ENCODE measurements around the gene GALM.
"Not testable (repeated sequence)": the region's sequence is repeated elsewhere in the genome, so short reads cannot be mapped to it uniquely, and the experiment has no call there.

Gene GALM

GRCh38 chr2:38742797-38743559 lies 77.1 kb downstream of the GALM start:
- DNase-seq: no peak

- DNase-seq: no peak
Observed at GRCh38 chr2:38743672-38744398, 77.9 kb downstream of the GALM start.

GRCh38 chr2:38744399-38744780 lies 78.5 kb downstream of the GALM start:
- DNase-seq: no peak

GRCh38 chr2:38745267-38745666 lies 79.4 kb downstream of the GALM start:
- DNase-seq: no peak

GRCh38 chr2:38747007-38747424 lies 81.1 kb downstream of the GALM start:
- no peak for DNase-seq

GRCh38 chr2:38747819-38748218 lies 81.9 kb downstream of the GALM start:
- no peak for DNase-seq

- DNase-seq: no peak
Observed at GRCh38 chr2:38748391-38748790, 82.5 kb downstream of the GALM start.

GRCh38 chr2:38748943-38749804 lies 83.3 kb downstream of the GALM start:
- no peak for DNase-seq

GRCh38 chr2:38750011-38750890 lies 84.3 kb downstream of the GALM start:
- DNase-seq: no peak

GRCh38 chr2:38750891-38751595 lies 85.1 kb downstream of the GALM start, which contains the start of gene SRSF7:
TSS of gene SRSF7 (minus strand) at chr2:38751361. CDS start at chr2:38751256, 105 bp downstream.
- DNase-seq: peak; percentile 93 to 98

GRCh38 chr2:38751596-38752410 lies 85.9 kb downstream of the GALM start:
- no peak for DNase-seq

- no peak for DNase-seq
Observed at GRCh38 chr2:38754049-38754448, 88.1 kb downstream of the GALM start.

GRCh38 chr2:38754506-38754905 lies 88.6 kb downstream of the GALM start:
- no peak for DNase-seq

- not testable (repeated sequence) for DNase-seq
Observed at GRCh38 chr2:38755891-38756290, 90.0 kb downstream of the GALM start.

GRCh38 chr2:38763228-38763627 lies 97.3 kb downstream of the GALM start:
- no peak for DNase-seq

- DNase-seq: no peak
Observed at GRCh38 chr2:38763728-38764127, 97.8 kb downstream of the GALM start.

GRCh38 chr2:38765149-38765548 lies 99.2 kb downstream of the GALM start:
- DNase-seq: no peak

GRCh38 chr2:38765551-38765950 lies 99.6 kb downstream of the GALM start:
- no peak for DNase-seq

GRCh38 chr2:38771632-38772031 lies 105.7 kb downstream of the GALM start:
- no peak for DNase-seq

GRCh38 chr2:38775097-38775920 lies 109.4 kb downstream of the GALM start:
- DNase-seq: no peak
